OCI-LY1 (cell line): ENCODE data around the gene ROR1.

ENCODE experiments used
- H2AFZ ChIP-seq: fragments of 200-600 bp; sonication (generic), shearing (Covaris generic); 2 replicates; pipeline ENCODE4 v1.6.0; 2014; ENCODE audit warnings: antibody characterized with exemption, mild to moderate bottlenecking, low read length
- H3F3A ChIP-seq: fragments of 200-600 bp; sonication (generic), shearing (Covaris generic); 2 replicates; pipeline ENCODE4 v1.6.0; 2014; ENCODE audit warnings: mild to moderate bottlenecking, antibody characterized with exemption, low read length, moderate library complexity; ENCODE audit not compliant: insufficient read depth
- H3K27ac ChIP-seq: fragments of 200-600 bp; sonication (generic); 2 replicates; pipeline ENCODE4 v1.5.1; 2014; ENCODE audit warnings: low read length, mixed run types, mild to moderate bottlenecking, low read depth; ENCODE audit not compliant: poor library complexity, severe bottlenecking
- H3K27me3 ChIP-seq: fragments of 200-600 bp; sonication (generic); 2 replicates; pipeline ENCODE4 v1.6.0; 2014; ENCODE audit warnings: antibody characterized with exemption, mild to moderate bottlenecking, low read length, moderate library complexity; ENCODE audit not compliant: insufficient read depth
- H3K36me3 ChIP-seq: fragments of 200-600 bp; sonication (generic); 2 replicates; pipeline ENCODE4 v1.6.1; 2014; ENCODE audit warnings: mild to moderate bottlenecking, antibody characterized with exemption, low read length, moderate library complexity, mixed read lengths; ENCODE audit not compliant: insufficient read depth
- H3K4me1 ChIP-seq: fragments of 200-600 bp; sonication (generic); 2 replicates; pipeline ENCODE4 v1.5.1; 2014; ENCODE audit warnings: mild to moderate bottlenecking, low read length, moderate library complexity; ENCODE audit not compliant: insufficient read depth, severe bottlenecking
- H3K4me2 ChIP-seq: fragments of 200-600 bp; sonication (generic), shearing (Covaris generic); 2 replicates; pipeline ENCODE4 v1.6.1; 2014; ENCODE audit warnings: low read length
- H3K4me3 ChIP-seq: fragments of 200-600 bp; sonication (generic); 2 replicates; pipeline ENCODE4 v1.5.1; 2014; ENCODE audit warnings: low read length, low read depth, mild to moderate bottlenecking, mixed read lengths; ENCODE audit not compliant: poor library complexity, severe bottlenecking
- H3K79me2 ChIP-seq: fragments of 200-600 bp; shearing (Covaris generic); 2 replicates; pipeline ENCODE4 v1.6.1; 2016; ENCODE audit warnings: mixed run types, low read length, mixed read lengths; ENCODE audit not compliant: insufficient read depth
- H3K9ac ChIP-seq: fragments of 200-600 bp; sonication (generic), shearing (Covaris generic); 2 replicates; pipeline ENCODE4 v1.6.1; 2014; ENCODE audit warnings: mild to moderate bottlenecking, low read length, mixed read lengths
- H3K9me2 ChIP-seq: fragments of 200-600 bp; sonication (generic), shearing (Covaris generic); 2 replicates; pipeline ENCODE4 v1.6.1; 2014; ENCODE audit warnings: low read depth, mild to moderate bottlenecking, low read length, mixed read lengths
- H3K9me3 ChIP-seq: fragments of 200-600 bp; shearing (Covaris generic); 2 replicates; pipeline ENCODE4 v1.6.1; 2014; ENCODE audit warnings: low read length, mixed read lengths
- H4K20me1 ChIP-seq: fragments of 200-600 bp; sonication (generic), shearing (Covaris generic); 2 replicates; pipeline ENCODE4 v1.6.0; 2016; ENCODE audit warnings: mild to moderate bottlenecking, low read length; ENCODE audit not compliant: insufficient read depth
- CTCF ChIP-seq: fragments of 200-600 bp; sonication (generic), shearing (Covaris generic); IDR thresholded peaks from 2 replicates; pipeline ENCODE4 v1.5.1; 2017; ENCODE audit warnings: mild to moderate bottlenecking, antibody characterized with exemption, low read length, moderate library complexity, mixed read lengths
- EZH2 ChIP-seq: fragments of 200-600 bp; sonication (generic), shearing (Covaris generic); IDR thresholded peaks from 2 replicates; pipeline ENCODE4 v1.8.0; 2017; ENCODE audit warnings: borderline replicate concordance, mixed run types, mild to moderate bottlenecking, antibody characterized with exemption, low read length, moderate library complexity, mixed read lengths

Gene ROR1

GRCh38 chr1:64197076-64197475 is 423.3 kb downstream of the ROR1 start:
- Histone ChIP-seq H3K9ac (no peak overlapping the region), H3K36me3 (no peaks in the 10 kb centered on the region), H3K4me3 (no peak overlapping the region), H3K79me2 (no peaks in the 10 kb centered on the region), H3K27ac (no peak overlapping the region), H3K4me2 (no peak overlapping the region), H3K9me2 (no peaks in the 10 kb centered on the region), H3K27me3 (no peaks in the 10 kb centered on the region), H4K20me1 (no peaks in the 10 kb centered on the region), H3F3A (no peaks in the 10 kb centered on the region), H2AFZ (no peak overlapping the region), H3K9me3 (no peaks in the 10 kb centered on the region), H3K4me1 (no peaks in the 10 kb centered on the region)
- TF ChIP-seq CTCF (no peak), EZH2 (no peak)

- no peak for TF ChIP-seq EZH2
- no peak for TF ChIP-seq CTCF
- H3K4me1 ChIP-seq, result no peaks in the 10 kb centered on the region
These were observed 425.3 kb downstream of the ROR1 start for GRCh38 chr1:64199154-64199553.

GRCh38 chr1:64200064-64200463 is 426.2 kb downstream of the ROR1 start:
- no peak overlapping the region for H3K4me3 ChIP-seq
- no peaks in the 10 kb centered on the region for H3F3A ChIP-seq
- H4K20me1 ChIP-seq, result no peaks in the 10 kb centered on the region
- H3K36me3 ChIP-seq, result no peaks in the 10 kb centered on the region
- H3K9me3 ChIP-seq, result no peaks in the 10 kb centered on the region
- no peaks in the 10 kb centered on the region for H3K9me2 ChIP-seq
- H2AFZ ChIP-seq, result no peak overlapping the region
- no peak overlapping the region for H3K27ac ChIP-seq
- H3K4me1 ChIP-seq, result no peaks in the 10 kb centered on the region
- no peaks in the 10 kb centered on the region for H3K79me2 ChIP-seq
- TF ChIP-seq CTCF (no peak), EZH2 (no peak)
- H3K4me2 ChIP-seq, result no peak overlapping the region
- no peak overlapping the region for H3K9ac ChIP-seq
- H3K27me3 ChIP-seq, result no peaks in the 10 kb centered on the region

More at GRCh38 chr1:64199154-64199553, 425.3 kb downstream of the ROR1 start:
- H3K36me3 ChIP-seq, result no peaks in the 10 kb centered on the region
- no peak overlapping the region for H3K9ac ChIP-seq
- H3K4me2 ChIP-seq, result no peak overlapping the region
- no peaks in the 10 kb centered on the region for H3K79me2 ChIP-seq
- no peak overlapping the region for H2AFZ ChIP-seq
- no peaks in the 10 kb centered on the region for H3K27me3 ChIP-seq
- no peaks in the 10 kb centered on the region for H4K20me1 ChIP-seq
- H3K9me2 ChIP-seq, result no peaks in the 10 kb centered on the region
- H3K4me3 ChIP-seq, result no peak overlapping the region
- H3K9me3 ChIP-seq, result no peaks in the 10 kb centered on the region
- no peak overlapping the region for H3K27ac ChIP-seq
- H3F3A ChIP-seq, result no peaks in the 10 kb centered on the region
